ENCODE results near the gene NSF.

The NSF gene

DNA sequence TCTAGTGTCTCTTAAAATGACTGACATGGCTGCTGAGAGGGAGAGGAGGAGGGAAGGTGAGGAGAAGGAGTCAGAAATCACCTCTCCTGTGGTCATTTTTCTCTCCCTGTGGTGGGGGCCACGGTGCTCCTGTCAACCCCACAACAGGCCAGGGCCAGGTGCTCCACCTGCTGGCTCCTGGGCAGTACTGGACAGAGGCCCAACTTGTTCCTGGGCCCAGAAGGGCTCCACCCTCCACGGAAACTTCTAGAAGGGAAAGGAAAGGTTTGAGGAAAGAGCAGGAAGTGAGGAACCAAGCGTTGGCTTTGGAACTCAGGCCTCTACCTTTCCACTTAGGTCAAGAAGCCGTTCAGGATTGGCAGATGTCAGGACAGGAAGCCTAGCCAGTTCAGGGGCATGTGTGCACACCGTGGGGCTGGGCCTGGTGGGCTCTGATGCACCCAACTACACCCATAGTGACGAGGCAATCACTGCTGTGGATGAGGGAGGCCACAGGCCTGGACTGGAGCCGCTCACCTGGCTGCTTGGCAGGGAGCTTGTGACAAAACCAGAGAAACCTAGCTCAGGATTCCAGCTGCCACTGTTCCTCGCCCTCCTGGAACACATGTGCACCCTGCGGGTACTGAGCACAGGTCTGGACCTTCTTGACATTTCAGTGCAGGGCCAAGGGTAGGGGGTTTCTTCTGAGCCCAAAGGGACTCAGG is 191.9 kb downstream of the NSF start (continued):
- no peak for TF ChIP-seq ZNF449 (tag by site-specific recombination; IDR thresholded peaks at IDR 0.05)
- TF ChIP-seq CTCF (tag by site-specific recombination; IDR thresholded peaks at IDR 0.05), result peak; percentile 76

- Histone ChIP-seq H3K4me1 (ENCODE audit: control insufficient read depth, insufficient read depth, low read length) (no peaks in the 10 kb centered on the region), H3K9me3 (ENCODE audit: control insufficient read depth, insufficient read depth, low read depth, low read length) (no peaks in the 10 kb centered on the region), H3K4me3 (ENCODE audit: low read depth, low read length) (no peak overlapping the region), H3K27ac (ENCODE audit: extremely low read depth, low read depth, low read length) (no peak overlapping the region), H3K36me3 (ENCODE audit: control insufficient read depth in 2 of 2, insufficient read depth in 1 of 2, low read length in 2 of 2) (no peaks in the 10 kb centered on the region)
- no peak for TF ChIP-seq ZNF24 (tag by site-specific recombination; IDR thresholded peaks at IDR 0.05)
- no peak for TF ChIP-seq SP3 (tag by site-specific recombination; IDR thresholded peaks at IDR 0.05)
- TF ChIP-seq ZNF664 (tag by site-specific recombination; IDR thresholded peaks at IDR 0.05), result peak; percentile 90
- ChIA-PET POLR2A (no interaction called here), CTCF (interaction anchor here (0.7 to 3.8 kb wide), 5 partner anchors 12 to 159 kb away, joined by 3 to 15 read pairs (median 3); no protein-coding TSS in a partner anchor)
Observed at GRCh38 chr17:46783031-46783593, 192.6 kb downstream of the NSF start.

- Histone ChIP-seq H3K27ac (ENCODE audit: extremely low read depth, low read depth, low read length) (no peak overlapping the region), H3K4me3 (ENCODE audit: low read depth, low read length) (no peak overlapping the region), H3K9me3 (ENCODE audit: control insufficient read depth, insufficient read depth, low read depth, low read length) (no peaks in the 10 kb centered on the region), H3K4me1 (ENCODE audit: control insufficient read depth, insufficient read depth, low read length) (no peaks in the 10 kb centered on the region), H3K36me3 (ENCODE audit: control insufficient read depth in 2 of 2, insufficient read depth in 1 of 2, low read length in 2 of 2) (no peaks in the 10 kb centered on the region)
- POLR2A ChIA-PET, result interaction anchor here (0.8 kb wide), 1 partner anchor 50 kb away, joined by 3 read pairs; no protein-coding TSS in a partner anchor
- CTCF ChIA-PET, result interaction anchor here (0.6 to 1.0 kb wide), 5 partner anchors 11 to 154 kb away, joined by 3 to 4 read pairs (median 3); no protein-coding TSS in a partner anchor
- TF ChIP-seq ZSCAN16 (tag by site-specific recombination; IDR thresholded peaks at IDR 0.05) (no peak), ZNF843 (tag by site-specific recombination; IDR thresholded peaks at IDR 0.05) (no peak), ZNF549 (tag by site-specific recombination; IDR thresholded peaks at IDR 0.05) (no peak), GLI2 (tag by site-specific recombination; IDR thresholded peaks at IDR 0.05; ENCODE audit: borderline replicate concordance, low read depth) (no peak), KLF1 (tag by site-specific recombination; IDR thresholded peaks at IDR 0.05) (peak; percentile 34; the same call in 1 of the 2 replicates), ZNF280C (tag by site-specific recombination; IDR thresholded peaks at IDR 0.05) (no peak), ZNF530 (tag by site-specific recombination; IDR thresholded peaks at IDR 0.05; ENCODE audit: low read depth) (no peak)
- TF ChIP-seq, protein P1, sequence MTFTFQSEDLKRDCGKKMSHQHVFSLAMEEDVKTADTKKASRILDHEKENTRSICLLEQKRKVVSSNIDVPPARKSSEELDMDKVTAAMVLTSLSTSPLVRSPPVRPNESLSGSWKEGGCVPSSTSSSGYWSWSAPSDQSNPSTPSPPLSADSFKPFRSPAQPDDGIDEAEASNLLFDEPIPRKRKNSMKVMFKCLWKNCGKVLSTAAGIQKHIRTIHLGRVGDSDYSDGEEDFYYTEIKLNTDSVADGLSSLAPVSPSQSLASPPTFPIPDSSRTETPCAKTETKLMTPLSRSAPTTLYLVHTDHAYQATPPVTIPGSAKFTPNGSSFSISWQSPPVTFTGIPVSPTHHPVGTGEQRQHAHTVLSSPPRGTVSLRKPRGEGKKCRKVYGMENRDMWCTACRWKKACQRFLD (tag by site-specific recombination; IDR thresholded peaks at IDR 0.05), result no peak
Observed at GRCh38 chr17:46785696-46786095, 195.2 kb downstream of the NSF start.
